Fibroblast of upper back skin (primary cell): ENCODE measurements around the gene NCKAP5.

ENCODE experiments used
- DNase-seq: peaks from one replicate; pipeline ENCODE4 v3.0.0-alpha.2; 2013

The NCKAP5 gene

GRCh38 chr2:132911726-132912724 is 656.2 kb downstream of the NCKAP5 start:
- DNase-seq = peak; percentile 67

GRCh38 chr2:132910432-132910831 is 657.8 kb downstream of the NCKAP5 start:
- DNase-seq = no peak

- DNase-seq = peak; percentile 64
Observed at GRCh38 chr2:132909427-132909826, 658.8 kb downstream of the NCKAP5 start.

GRCh38 chr2:132904142-132904842 is 664.0 kb downstream of the NCKAP5 start:
- no peak for DNase-seq

- DNase-seq = peak; percentile 11
Observed at GRCh38 chr2:132902626-132903025, 665.6 kb downstream of the NCKAP5 start.

- peak; percentile 47 for DNase-seq
Observed at GRCh38 chr2:132901661-132902060, 666.6 kb downstream of the NCKAP5 start.

- no peak for DNase-seq
Observed at GRCh38 chr2:132897111-132897510, 671.2 kb downstream of the NCKAP5 start.

- DNase-seq = no peak
Observed at GRCh38 chr2:132896073-132896472, 672.2 kb downstream of the NCKAP5 start.

- DNase-seq = no peak
Observed at GRCh38 chr2:132891498-132891897, 676.8 kb downstream of the NCKAP5 start.

GRCh38 chr2:132886574-132886973 is 681.7 kb downstream of the NCKAP5 start:
- no peak for DNase-seq

GRCh38 chr2:132884705-132885104 is 683.6 kb downstream of the NCKAP5 start:
- no peak for DNase-seq

- no peak for DNase-seq
Observed at GRCh38 chr2:132884292-132884691, 684.0 kb downstream of the NCKAP5 start.

GRCh38 chr2:132883430-132883829 is 684.8 kb downstream of the NCKAP5 start:
- DNase-seq = no peak

- no peak for DNase-seq
Observed at GRCh38 chr2:132881546-132881945, 686.7 kb downstream of the NCKAP5 start.

- DNase-seq = no peak
Observed at GRCh38 chr2:132877923-132878322, 690.3 kb downstream of the NCKAP5 start.

GRCh38 chr2:132876745-132877391 is 691.4 kb downstream of the NCKAP5 start:
- DNase-seq = no peak

- no peak for DNase-seq
Observed at GRCh38 chr2:132875193-132875592, 693.1 kb downstream of the NCKAP5 start.

- no peak for DNase-seq
Observed at GRCh38 chr2:132873738-132874137, 694.5 kb downstream of the NCKAP5 start.

- no peak for DNase-seq
Observed at GRCh38 chr2:132871831-132872230, 696.4 kb downstream of the NCKAP5 start.

- no peak for DNase-seq
Observed at GRCh38 chr2:132863961-132864360, 704.3 kb downstream of the NCKAP5 start.

GRCh38 chr2:132860220-132860619 is 708.0 kb downstream of the NCKAP5 start:
- DNase-seq = peak; percentile 2

- no peak for DNase-seq
Observed at GRCh38 chr2:132859590-132859989, 708.7 kb downstream of the NCKAP5 start.

GRCh38 chr2:132857319-132857718 is 710.9 kb downstream of the NCKAP5 start:
- DNase-seq = no peak
